ENCODE data around the gene WDR72. TPM values are rescaled to one million over a fixed set of nuclear protein-coding genes. Genes with fewer than 3 reads are reported as not detected.

The WDR72 gene
- total RNA-seq, 2 experiments from 2014 or later, result not detected

Other genes starting within 250 kb of the WDR72 start
- gene UNC13C, start 218.8 kb upstream of the WDR72 start, total RNA-seq, result not detected

Data from activated CD4-positive, alpha-beta T cell treated with anti-CD3 and anti-CD28 coated beads for 36 hours (primary cell).